Endothelial cell of umbilical vein (primary cell): ENCODE data around the gene B9D1. TPM values are rescaled to one million over a fixed set of nuclear protein-coding genes. Genes with fewer than 3 reads are reported as not detected.

Experiments used
- BruUV-seq: library from RNA; stranded (reverse); fragments of 400-500 nt; replicated peaks from 2 replicates; lab custom pipeline; 2021; lab: Mats Ljungman, UMichigan
- CTCF ChIA-PET: fragments of 300-600, 350-600 bp; sonication (Branson Sonifier 250); formaldehyde crosslinking; loops from one replicate; lab custom pipeline; 2021; ENCODE audit warnings: antibody characterized with exemption, inconsistent platforms; lab: Charles Lee
- POLR2A ChIA-PET: fragments of 300-600, 350-600 bp; sonication (Branson Sonifier 250); formaldehyde crosslinking; loops from one replicate; lab custom pipeline; 2021; ENCODE audit warnings: antibody characterized with exemption, inconsistent platforms; lab: Charles Lee
- DNase-seq: peaks from one replicate; pipeline ENCODE4 v3.0.0-alpha.2; 2011; ENCODE audit warnings: low read depth, low spot score
- FAIRE-seq: peaks from 2 replicates; lab custom pipeline; 2011; peaks lifted over from hg19 to GRCh38; lab: Jason Lieb, UNC
- H2AFZ ChIP-seq: 2 replicates; pipeline ENCODE4 v1.6.0; 2012; ENCODE audit warnings: low read depth, low read length, control low read depth, inconsistent platforms
- H3K27ac ChIP-seq: 2 replicates; pipeline ENCODE4 v1.5.1; 2011; ENCODE audit warnings: low read depth, mild to moderate bottlenecking, control low read depth, low read length, moderate library complexity; ENCODE audit not compliant: insufficient read depth
- H3K27me3 ChIP-seq, 2 experiments: 2 replicates each; pipeline versions ENCODE4 v1.6.0 to v1.6.1; 2011; ENCODE audit warnings: low read length in 2 of 2, mixed read lengths in 1 of 2; ENCODE audit not compliant: control insufficient read depth in 2 of 2, insufficient read depth in 2 of 2
- H3K36me3 ChIP-seq, 2 experiments: 2 replicates in 1 of 2; 3 replicates in 1 of 2; pipeline ENCODE4 v1.5.1; 2011; ENCODE audit warnings: low read length in 2 of 2, mild to moderate bottlenecking in 1 of 2, moderate library complexity in 1 of 2; ENCODE audit not compliant: control insufficient read depth in 2 of 2, insufficient read depth in 2 of 2; ENCODE audit errors: extremely low read depth in 1 of 2
- H3K4me1 ChIP-seq: 3 replicates; pipeline ENCODE4 v1.5.1; 2011; ENCODE audit warnings: mild to moderate bottlenecking, low read length; ENCODE audit not compliant: control insufficient read depth, insufficient read depth; ENCODE audit errors: extremely low read depth
- H3K4me2 ChIP-seq: 2 replicates; pipeline ENCODE4 v1.6.1; 2011; ENCODE audit warnings: low read length, control low read depth, mixed read lengths; ENCODE audit not compliant: insufficient read depth
- H3K4me3 ChIP-seq, 3 experiments: fragments of 200-600 bp in 1 of 3; sonication (generic), shearing (Covaris generic) in 1 of 3; replicated peaks in 1 of 3; 2 replicates each; pipeline ENCODE4 v1.5.1; 2011 to 2016; ENCODE audit warnings: control low read depth in 3 of 3, low read length in 3 of 3, mild to moderate bottlenecking in 2 of 3, inconsistent platforms in 1 of 3, low read depth in 1 of 3, moderate library complexity in 1 of 3; ENCODE audit not compliant: insufficient read depth in 1 of 3
- H3K79me2 ChIP-seq: 2 replicates; pipeline ENCODE4 v1.6.0; 2012; ENCODE audit warnings: low read length, inconsistent platforms; ENCODE audit not compliant: control insufficient read depth, insufficient read depth
- H3K9ac ChIP-seq: replicated peaks from 2 replicates; pipeline ENCODE3; 2011; ENCODE audit warnings: low read length, control low read depth; ENCODE audit not compliant: insufficient read depth; ENCODE audit errors: extremely low read depth
- H3K9me1 ChIP-seq: replicated peaks from 3 replicates; pipeline ENCODE4 v1.6.0; 2011; ENCODE audit warnings: mild to moderate bottlenecking, low read length; ENCODE audit not compliant: control insufficient read depth, insufficient read depth; ENCODE audit errors: extremely low read depth
- H3K9me3 ChIP-seq: replicated peaks from 2 replicates; pipeline ENCODE4 v1.5.1; 2012; ENCODE audit warnings: low read length, inconsistent platforms; ENCODE audit not compliant: control insufficient read depth, insufficient read depth
- H4K20me1 ChIP-seq: replicated peaks from 2 replicates; pipeline ENCODE3; 2011; ENCODE audit warnings: mild to moderate bottlenecking, low read length; ENCODE audit not compliant: control insufficient read depth, insufficient read depth; ENCODE audit errors: extremely low read depth
- EZH2 ChIP-seq: IDR thresholded peaks from 2 replicates; pipeline ENCODE4 v1.6.1; 2012; ENCODE audit warnings: borderline replicate concordance, low read depth, mild to moderate bottlenecking, moderate library complexity, low read length, inconsistent platforms; ENCODE audit not compliant: severe bottlenecking
- FOS ChIP-seq: IDR thresholded peaks from 2 replicates; pipeline ENCODE4 v1.6.1; 2011; ENCODE audit warnings: mild to moderate bottlenecking, low read length, moderate library complexity, borderline replicate concordance; ENCODE audit not compliant: insufficient read depth
- GATA2 ChIP-seq: IDR thresholded peaks from 2 replicates; pipeline ENCODE4 v1.7.0; 2011; ENCODE audit warnings: low read depth, mild to moderate bottlenecking, moderate library complexity, mixed read lengths, low read length; ENCODE audit not compliant: insufficient read length, insufficient read depth
- JUN ChIP-seq: IDR thresholded peaks from 2 replicates; pipeline ENCODE4 v1.6.1; 2011; ENCODE audit warnings: borderline replicate concordance, low read depth; ENCODE audit not compliant: insufficient read length, insufficient read depth
- MYC ChIP-seq: IDR thresholded peaks from one replicate; pipeline ENCODE4 v1.6.1; 2011; ENCODE audit warnings: mild to moderate bottlenecking, low read depth, low read length
- POLR2A ChIP-seq: IDR thresholded peaks from 2 replicates; pipeline ENCODE4 v1.6.1; 2012; ENCODE audit warnings: low read depth, mild to moderate bottlenecking, control low read depth, low read length
- POLR2AphosphoS5 ChIP-seq: IDR thresholded peaks from 2 replicates; pipeline ENCODE4 v1.6.1; 2012; ENCODE audit warnings: low read depth, mild to moderate bottlenecking, control low read depth, low read length, moderate library complexity; ENCODE audit not compliant: insufficient read depth
- dilution Hi-C: fragments of 300-500 bp; cut with MboI; formaldehyde crosslinking; loops from one replicate; pipeline ENCODE4 v1.15.0; 2019; ENCODE audit warnings: low sequenced_read_pairs; ENCODE audit not compliant: extremely low pct_ligation_motif_present
- intact Hi-C: fragments of 100-400 bp; cut with micrococcal nuclease; formaldehyde crosslinking; loops from one replicate; pipeline ENCODE4 v1.10.0; 2022
- polyA plus RNA-seq, 4 experiments: library from polyadenylated mRNA; depleted of rRNA in 3 of 4; stranded (reverse) in 3 of 4; unstranded in 1 of 4; fragments of >200 nt; gene quantifications; 2 replicates each; pipeline versions ENCODE4 v1.2.1 to v1.2.3, GENCODE V29; 2011 to 2012; ENCODE audit warnings: missing spikeins in 1 of 4
- total RNA-seq: library from RNA; stranded (reverse); gene quantifications from 2 replicates; pipeline ENCODE4 v1.2.3, GENCODE V29; 2021
- TF ChIP-seq, protein P1 (sequence below): IDR thresholded peaks from 2 replicates; pipeline ENCODE4 v1.6.1; 2011; ENCODE audit not compliant: insufficient read depth, insufficient read length
- TF ChIP-seq, protein P2 (sequence below), 2 donors: IDR thresholded peaks; 1 replicate in 1 of 2; 2 replicates in 1 of 2; pipeline ENCODE4 v1.5.1; 2011; ENCODE audit warnings: low read length in 2 of 2, mild to moderate bottlenecking in 2 of 2, moderate library complexity in 2 of 2, control low read depth in 1 of 2, inconsistent platforms in 1 of 2, low read depth in 1 of 2; ENCODE audit not compliant: insufficient read depth in 1 of 2; ENCODE audit errors: extremely low read depth in 1 of 2

Gene B9D1
- total and polyA plus RNA-seq, 2 donors (not counting 3 experiments of a cell fraction or from before 2014, with no cell fraction given): 20.5 to 55.8 TPM

DNA sequence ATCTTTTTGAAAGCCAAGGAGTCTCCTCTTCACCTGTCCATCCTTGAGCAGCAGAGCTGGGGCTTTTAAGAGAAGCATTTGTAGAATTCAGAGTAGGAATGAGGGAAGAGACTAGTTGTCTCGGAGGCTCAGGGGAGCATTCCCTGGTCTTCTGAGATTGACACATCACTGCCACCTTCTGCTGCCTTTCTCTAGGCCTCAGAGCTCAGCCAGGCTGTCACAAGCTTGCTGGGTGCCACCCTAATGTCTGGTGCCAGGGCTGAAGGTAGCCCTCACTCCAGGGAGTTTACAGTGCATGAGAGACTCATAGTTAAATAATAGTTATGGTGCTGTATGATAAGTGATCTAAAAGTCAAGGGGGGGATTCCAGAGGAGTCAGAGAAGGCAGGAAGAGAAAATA lies 39.7 kb downstream of the B9D1 start:
- TF ChIP-seq POLR2A (no peak), JUN (no peak), MYC (no peak), FOS (no peak), GATA2 (no peak), EZH2 (no peak), POLR2AphosphoS5 (no peak)
- TF ChIP-seq, protein P1, sequence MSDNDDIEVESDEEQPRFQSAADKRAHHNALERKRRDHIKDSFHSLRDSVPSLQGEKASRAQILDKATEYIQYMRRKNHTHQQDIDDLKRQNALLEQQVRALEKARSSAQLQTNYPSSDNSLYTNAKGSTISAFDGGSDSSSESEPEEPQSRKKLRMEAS: no peak
- TF ChIP-seq, protein P2, sequence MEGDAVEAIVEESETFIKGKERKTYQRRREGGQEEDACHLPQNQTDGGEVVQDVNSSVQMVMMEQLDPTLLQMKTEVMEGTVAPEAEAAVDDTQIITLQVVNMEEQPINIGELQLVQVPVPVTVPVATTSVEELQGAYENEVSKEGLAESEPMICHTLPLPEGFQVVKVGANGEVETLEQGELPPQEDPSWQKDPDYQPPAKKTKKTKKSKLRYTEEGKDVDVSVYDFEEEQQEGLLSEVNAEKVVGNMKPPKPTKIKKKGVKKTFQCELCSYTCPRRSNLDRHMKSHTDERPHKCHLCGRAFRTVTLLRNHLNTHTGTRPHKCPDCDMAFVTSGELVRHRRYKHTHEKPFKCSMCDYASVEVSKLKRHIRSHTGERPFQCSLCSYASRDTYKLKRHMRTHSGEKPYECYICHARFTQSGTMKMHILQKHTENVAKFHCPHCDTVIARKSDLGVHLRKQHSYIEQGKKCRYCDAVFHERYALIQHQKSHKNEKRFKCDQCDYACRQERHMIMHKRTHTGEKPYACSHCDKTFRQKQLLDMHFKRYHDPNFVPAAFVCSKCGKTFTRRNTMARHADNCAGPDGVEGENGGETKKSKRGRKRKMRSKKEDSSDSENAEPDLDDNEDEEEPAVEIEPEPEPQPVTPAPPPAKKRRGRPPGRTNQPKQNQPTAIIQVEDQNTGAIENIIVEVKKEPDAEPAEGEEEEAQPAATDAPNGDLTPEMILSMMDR (IDR thresholded peaks at IDR 0.05; ENCODE audit: extremely low read depth in 1 of 2, insufficient read depth in 1 of 2, low read depth in 1 of 2, low read length in 2 of 2): no peak
- BruUV-seq: no TSS peak
- Histone ChIP-seq H3K27ac (no peak overlapping the region), H3K9me1 (no peaks in the 10 kb centered on the region), H2AFZ (no peak overlapping the region), H3K4me1 (peaks cover under 1% of the 10 kb centered on the region), H3K4me3 (no peak overlapping the region), H3K4me2 (no peak overlapping the region), H4K20me1 (no peaks in the 10 kb centered on the region), H3K36me3 (peaks cover 0 to 3% of the 10 kb centered on the region in 2 experiments), H3K9me3 (no peaks in the 10 kb centered on the region), H3K27me3 (no peaks in the 10 kb centered on the region), H3K79me2 (no peaks in the 10 kb centered on the region), H3K9ac (no peak overlapping the region)
- POLR2A ChIA-PET: no interaction called here
- DNase-seq (no peak), FAIRE-seq (no peak)
- dilution Hi-C loops: no loop called here
- intact Hi-C loops: no loop called here
- CTCF ChIA-PET: interaction anchor here (1.1 to 4.5 kb wide), 6 partner anchors 10 to 74 kb away, joined by 3 to 25 read pairs (median 8); no protein-coding TSS in a partner anchor
